ENCODE data around the gene TENM4.

The TENM4 gene

GRCh38 chr11:79428406-79428805 lies 12.4 kb downstream of the TENM4 start:
- H3K36me3 ChIP-seq (ENCODE audit: control insufficient read depth, low read length) = no peaks in the 10 kb centered on the region
- H3K79me2 ChIP-seq (ENCODE audit: control insufficient read depth, low read length) = no peaks in the 10 kb centered on the region
- no peak overlapping the region for H3K4me2 ChIP-seq (ENCODE audit: low read length)
- no peaks in the 10 kb centered on the region for H3K27me3 ChIP-seq (ENCODE audit: control insufficient read depth, low read length)
- no peak overlapping the region for H3K27ac ChIP-seq (ENCODE audit: low read depth, low read length)
- H3K9me3 ChIP-seq (ENCODE audit: control insufficient read depth, insufficient read depth, low read length) = no peaks in the 10 kb centered on the region
- H4K20me1 ChIP-seq (ENCODE audit: control insufficient read depth, insufficient read depth, low read depth, low read length) = no peaks in the 10 kb centered on the region
- no peak overlapping the region for H3K4me3 ChIP-seq (ENCODE audit: low read length)
- no peaks in the 10 kb centered on the region for H3F3A ChIP-seq (ENCODE audit: control insufficient read depth, insufficient read depth)
- H3K4me1 ChIP-seq (ENCODE audit: control insufficient read depth, low read length) = no peaks in the 10 kb centered on the region
- no peaks in the 10 kb centered on the region for H3K9me2 ChIP-seq (replicated peaks; ENCODE audit: control insufficient read depth, low read length)
- TF ChIP-seq CTCF (IDR thresholded peaks at IDR 0.05; ENCODE audit: low read depth, low read length, poor library complexity, severe bottlenecking) (no peak), EZH2phosphoT487 (IDR thresholded peaks at IDR 0.05; ENCODE audit: borderline replicate concordance, low read length) (no peak)

GRCh38 chr11:79427611-79428327 lies 13.1 kb downstream of the TENM4 start:
- no peak for TF ChIP-seq CTCF (IDR thresholded peaks at IDR 0.05; ENCODE audit: low read depth, low read length, poor library complexity, severe bottlenecking)
- Histone ChIP-seq H3K27me3 (ENCODE audit: control insufficient read depth, low read length) (no peaks in the 10 kb centered on the region), H3K9me3 (ENCODE audit: control insufficient read depth, insufficient read depth, low read length) (no peaks in the 10 kb centered on the region), H3K4me2 (ENCODE audit: low read length) (no peak overlapping the region), H3K4me3 (ENCODE audit: low read length) (no peak overlapping the region), H3K4me1 (ENCODE audit: control insufficient read depth, low read length) (no peaks in the 10 kb centered on the region), H3K9me2 (replicated peaks; ENCODE audit: control insufficient read depth, low read length) (no peaks in the 10 kb centered on the region), H4K20me1 (ENCODE audit: control insufficient read depth, insufficient read depth, low read depth, low read length) (no peaks in the 10 kb centered on the region), H3K36me3 (ENCODE audit: control insufficient read depth, low read length) (no peaks in the 10 kb centered on the region), H3K79me2 (ENCODE audit: control insufficient read depth, low read length) (no peaks in the 10 kb centered on the region), H3F3A (ENCODE audit: control insufficient read depth, insufficient read depth) (no peaks in the 10 kb centered on the region), H3K27ac (ENCODE audit: low read depth, low read length) (no peak overlapping the region)

DNA sequence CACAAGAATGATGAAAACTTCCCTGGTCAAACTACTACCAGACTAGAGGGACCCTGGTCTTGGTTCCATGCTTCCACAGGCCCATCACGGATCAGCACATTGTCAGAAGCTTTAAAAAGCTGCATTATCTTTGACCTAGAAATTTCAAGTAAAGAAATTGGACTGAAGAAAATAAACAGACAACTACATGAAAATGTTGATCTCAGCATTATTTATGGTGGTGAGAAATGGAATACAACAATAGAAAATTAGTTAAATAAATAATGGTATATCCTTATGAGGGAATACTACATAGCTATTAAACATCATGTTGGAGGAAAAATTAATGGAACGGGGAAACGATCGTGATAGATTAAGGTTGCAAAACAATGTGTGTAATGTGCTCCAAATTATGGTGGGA lies 13.7 kb downstream of the TENM4 start:
- Histone ChIP-seq H3K9me3 (ENCODE audit: control insufficient read depth, insufficient read depth, low read length) (no peaks in the 10 kb centered on the region), H3K4me2 (ENCODE audit: low read length) (no peak overlapping the region), H3K4me1 (ENCODE audit: control insufficient read depth, low read length) (no peaks in the 10 kb centered on the region), H3K79me2 (ENCODE audit: control insufficient read depth, low read length) (no peaks in the 10 kb centered on the region), H3K4me3 (ENCODE audit: low read length) (no peak overlapping the region), H3K27me3 (ENCODE audit: control insufficient read depth, low read length) (no peaks in the 10 kb centered on the region), H4K20me1 (ENCODE audit: control insufficient read depth, insufficient read depth, low read depth, low read length) (no peaks in the 10 kb centered on the region), H3K27ac (ENCODE audit: low read depth, low read length) (no peak overlapping the region), H3F3A (ENCODE audit: control insufficient read depth, insufficient read depth) (no peaks in the 10 kb centered on the region), H3K9me2 (replicated peaks; ENCODE audit: control insufficient read depth, low read length) (no peaks in the 10 kb centered on the region), H3K36me3 (ENCODE audit: control insufficient read depth, low read length) (no peaks in the 10 kb centered on the region)
- TF ChIP-seq EZH2phosphoT487 (IDR thresholded peaks at IDR 0.05; ENCODE audit: borderline replicate concordance, low read length) (no peak), CTCF (IDR thresholded peaks at IDR 0.05; ENCODE audit: low read depth, low read length, poor library complexity, severe bottlenecking) (no peak)

Data from DOHH2 (cell line).